ENCODE data around the gene MARK4. TPM values are rescaled to one million over a fixed set of nuclear protein-coding genes. Genes with fewer than 3 reads are reported as not detected.

The MARK4 gene
- polyA plus RNA-seq, 1 donor (not counting 4 experiments of a cell fraction or from before 2014, with no cell fraction given) = 19.7 TPM

DNA sequence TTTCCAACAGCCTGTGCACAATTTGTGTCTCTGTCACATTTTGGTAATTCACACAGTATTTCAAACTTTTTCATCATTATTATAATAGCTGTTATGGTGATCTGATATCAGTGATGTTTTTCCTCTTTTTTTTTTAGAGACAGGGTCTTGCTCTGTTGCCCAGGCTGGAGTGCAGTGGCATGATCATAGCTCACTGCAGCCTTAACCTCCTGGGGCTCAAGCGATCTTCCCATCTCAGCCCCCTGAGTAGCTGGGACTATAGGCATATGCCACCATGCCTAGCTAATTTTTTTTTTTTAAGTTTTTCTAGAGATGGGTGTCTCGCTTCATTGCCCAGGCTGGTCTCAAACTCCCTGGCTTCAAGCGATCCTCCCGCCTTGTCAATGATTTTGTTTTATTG, 5.8 kb downstream of the MARK4 start:
- dilution Hi-C loops (cut with MboI; ENCODE audit: extremely low pct_ligation_motif_present, low sequenced_read_pairs) = no loop called here
- Histone ChIP-seq H2AFZ (ENCODE audit: control insufficient read depth, low read length) (no peak overlapping the region), H3K4me3 (ENCODE audit: control insufficient read depth in 2 of 3, extremely low read depth in 1 of 3, insufficient read depth in 2 of 3, low read depth in 1 of 3, low read length in 3 of 3) (no peak overlapping the region), H3K79me2 (ENCODE audit: control insufficient read depth, insufficient read depth, low read length) (peaks cover 60% of the 10 kb centered on the region), H3K9me3 (ENCODE audit: control insufficient read depth, low read depth, low read length) (no peaks in the 10 kb centered on the region), H3K4me1 (ENCODE audit: control insufficient read depth, extremely low read depth, insufficient read depth, low read length) (peaks cover 19% of the 10 kb centered on the region), H3K36me3 (ENCODE audit: control insufficient read depth in 2 of 2, extremely low read depth in 1 of 2, insufficient read depth in 2 of 2, low read length in 2 of 2) (peaks cover 7 to 23% of the 10 kb centered on the region in 2 experiments), H3K9ac (ENCODE audit: control insufficient read depth, extremely low read depth, insufficient read depth, low read length) (no peak overlapping the region), H3K9me1 (ENCODE audit: control insufficient read depth, extremely low read depth, insufficient read depth, low read length) (peaks cover 3% of the 10 kb centered on the region), H4K20me1 (ENCODE audit: control insufficient read depth, extremely low read depth, insufficient read depth, low read length) (peaks cover 15% of the 10 kb centered on the region), H3K27ac (ENCODE audit: control insufficient read depth, insufficient read depth, low read length) (no peak overlapping the region), H3K4me2 (ENCODE audit: control insufficient read depth, extremely low read depth, insufficient read depth, low read depth, low read length) (no peak overlapping the region), H3K27me3 (ENCODE audit: control insufficient read depth, extremely low read depth, insufficient read depth, low read length) (no peaks in the 10 kb centered on the region)
- no peak for FAIRE-seq
- DNase-seq (ENCODE audit: low read depth, low spot score) = no peak
- no peak for TF ChIP-seq EZH2 (IDR thresholded peaks at IDR 0.05; ENCODE audit: low read length)
- TF ChIP-seq, protein P1, sequence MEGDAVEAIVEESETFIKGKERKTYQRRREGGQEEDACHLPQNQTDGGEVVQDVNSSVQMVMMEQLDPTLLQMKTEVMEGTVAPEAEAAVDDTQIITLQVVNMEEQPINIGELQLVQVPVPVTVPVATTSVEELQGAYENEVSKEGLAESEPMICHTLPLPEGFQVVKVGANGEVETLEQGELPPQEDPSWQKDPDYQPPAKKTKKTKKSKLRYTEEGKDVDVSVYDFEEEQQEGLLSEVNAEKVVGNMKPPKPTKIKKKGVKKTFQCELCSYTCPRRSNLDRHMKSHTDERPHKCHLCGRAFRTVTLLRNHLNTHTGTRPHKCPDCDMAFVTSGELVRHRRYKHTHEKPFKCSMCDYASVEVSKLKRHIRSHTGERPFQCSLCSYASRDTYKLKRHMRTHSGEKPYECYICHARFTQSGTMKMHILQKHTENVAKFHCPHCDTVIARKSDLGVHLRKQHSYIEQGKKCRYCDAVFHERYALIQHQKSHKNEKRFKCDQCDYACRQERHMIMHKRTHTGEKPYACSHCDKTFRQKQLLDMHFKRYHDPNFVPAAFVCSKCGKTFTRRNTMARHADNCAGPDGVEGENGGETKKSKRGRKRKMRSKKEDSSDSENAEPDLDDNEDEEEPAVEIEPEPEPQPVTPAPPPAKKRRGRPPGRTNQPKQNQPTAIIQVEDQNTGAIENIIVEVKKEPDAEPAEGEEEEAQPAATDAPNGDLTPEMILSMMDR (optimal IDR thresholded peaks at IDR 0.05 in 1 of 3, IDR thresholded peaks at IDR 0.05 in 1 of 3, conservative IDR thresholded peaks at IDR 0.05 in 1 of 3; ENCODE audit: extremely low read depth in 1 of 3, insufficient read depth in 2 of 3, low read length in 3 of 3) = no peak

DNA sequence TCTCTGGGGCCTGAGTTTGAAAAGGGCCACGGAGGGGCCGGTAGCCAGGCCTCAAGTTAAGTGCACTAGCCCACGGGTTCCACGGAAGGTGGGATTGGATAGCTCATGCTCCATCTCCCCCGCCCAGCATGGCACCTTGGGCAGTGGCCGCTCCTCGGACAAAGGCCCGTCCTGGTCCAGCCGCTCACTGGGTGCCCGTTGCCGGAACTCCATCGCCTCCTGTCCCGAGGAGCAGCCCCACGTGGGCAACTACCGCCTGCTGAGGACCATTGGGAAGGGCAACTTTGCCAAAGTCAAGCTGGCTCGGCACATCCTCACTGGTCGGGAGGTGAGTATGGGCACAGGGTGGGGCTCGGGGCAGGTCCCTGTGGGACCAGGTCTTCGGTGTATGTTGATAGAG, 7.8 kb downstream of the MARK4 start:
- no peak for FAIRE-seq
- Histone ChIP-seq H4K20me1 (ENCODE audit: control insufficient read depth, extremely low read depth, insufficient read depth, low read length) (peaks cover 10% of the 10 kb centered on the region), H3K4me2 (ENCODE audit: control insufficient read depth, extremely low read depth, insufficient read depth, low read depth, low read length) (no peak overlapping the region), H3K9me3 (ENCODE audit: control insufficient read depth, low read depth, low read length) (no peaks in the 10 kb centered on the region), H3K27me3 (ENCODE audit: control insufficient read depth, extremely low read depth, insufficient read depth, low read length) (no peaks in the 10 kb centered on the region), H2AFZ (ENCODE audit: control insufficient read depth, low read length) (no peak overlapping the region), H3K36me3 (ENCODE audit: control insufficient read depth in 2 of 2, extremely low read depth in 1 of 2, insufficient read depth in 2 of 2, low read length in 2 of 2) (peaks cover 7 to 32% of the 10 kb centered on the region in 2 experiments), H3K9me1 (ENCODE audit: control insufficient read depth, extremely low read depth, insufficient read depth, low read length) (no peaks in the 10 kb centered on the region), H3K4me3 (ENCODE audit: control insufficient read depth in 2 of 3, extremely low read depth in 1 of 3, insufficient read depth in 2 of 3, low read depth in 1 of 3, low read length in 3 of 3) (no peak overlapping the region), H3K4me1 (ENCODE audit: control insufficient read depth, extremely low read depth, insufficient read depth, low read length) (peaks cover 4% of the 10 kb centered on the region), H3K27ac (ENCODE audit: control insufficient read depth, insufficient read depth, low read length) (no peak overlapping the region), H3K79me2 (ENCODE audit: control insufficient read depth, insufficient read depth, low read length) (peaks cover 39% of the 10 kb centered on the region), H3K9ac (ENCODE audit: control insufficient read depth, extremely low read depth, insufficient read depth, low read length) (no peak overlapping the region)
- dilution Hi-C loops (cut with MboI; ENCODE audit: extremely low pct_ligation_motif_present, low sequenced_read_pairs) = no loop called here
- no peak for DNase-seq (ENCODE audit: low read depth, low spot score)
- TF ChIP-seq, protein P1 (optimal IDR thresholded peaks at IDR 0.05 in 1 of 3, IDR thresholded peaks at IDR 0.05 in 1 of 3, conservative IDR thresholded peaks at IDR 0.05 in 1 of 3; ENCODE audit: extremely low read depth in 1 of 3, insufficient read depth in 2 of 3, low read length in 3 of 3) = no peak
- TF ChIP-seq EZH2 (IDR thresholded peaks at IDR 0.05; ENCODE audit: low read length) = no peak
